Measurements from ENCODE around the gene LAMTOR3. TPM values are rescaled to one million over a fixed set of nuclear protein-coding genes. Genes with fewer than 3 reads are reported as not detected.

LAMTOR3 gene
- total and polyA plus RNA-seq, 2 experiments from 2014 or later, result 40.8 to 64.5 TPM

DNA sequence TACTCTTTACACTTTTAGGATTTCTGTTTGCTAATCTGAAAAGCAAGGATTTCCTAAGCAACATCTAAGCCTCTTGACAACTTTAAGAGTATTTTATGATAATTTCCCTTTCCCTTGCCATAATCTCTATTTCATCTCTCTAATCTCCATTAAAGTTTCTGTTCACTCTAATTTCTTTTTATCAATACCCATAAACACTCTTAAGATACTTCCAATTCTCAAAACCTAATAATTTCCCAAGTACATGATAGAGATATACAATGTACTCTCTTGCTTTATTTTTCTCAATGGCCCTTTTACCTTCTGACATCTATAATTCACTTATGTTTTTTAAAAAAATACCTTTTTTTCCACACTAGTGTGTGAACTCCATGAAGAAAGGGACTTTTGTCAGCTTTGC is 50.8 kb downstream of the LAMTOR3 start:
- Histone ChIP-seq H3F3A (replicated peaks; ENCODE audit: low read depth) (no peaks in the 10 kb centered on the region), H3K27ac (ENCODE audit: low read depth) (no peak overlapping the region), H2AFZ (no peak overlapping the region), H3K4me3 (no peak overlapping the region), H4K20me1 (replicated peaks; ENCODE audit: insufficient read depth) (no peaks in the 10 kb centered on the region), H3K4me2 (no peak overlapping the region), H3K27me3 (ENCODE audit: insufficient read depth) (no peaks in the 10 kb centered on the region), H3K9me2 (ENCODE audit: insufficient read depth) (no peaks in the 10 kb centered on the region), H3K4me1 (ENCODE audit: insufficient read depth) (no peaks in the 10 kb centered on the region), H3K79me2 (replicated peaks; ENCODE audit: insufficient read depth) (no peaks in the 10 kb centered on the region), H3K36me3 (ENCODE audit: insufficient read depth) (no peaks in the 10 kb centered on the region)
- H3K27me3 Mint-ChIP-seq (ENCODE audit: insufficient read depth, low read depth, poor library complexity), result no peaks in the 10 kb centered on the region
- no peaks in the 10 kb centered on the region for H3K4me1 Mint-ChIP-seq
- no peak overlapping the region for H3K4me3 Mint-ChIP-seq
- H3K9me3 Mint-ChIP-seq, result no peaks in the 10 kb centered on the region
- DNase-seq (ENCODE audit: low spot score), result no peak
- TF ChIP-seq JUNB (IDR thresholded peaks at IDR 0.05; ENCODE audit: unreplicated experiment), result no peak
- H3K27ac Mint-ChIP-seq, result no peak overlapping the region
- ATAC-seq, result no peak
- H3K36me3 Mint-ChIP-seq (ENCODE audit: low read depth), result no peaks in the 10 kb centered on the region

DNA sequence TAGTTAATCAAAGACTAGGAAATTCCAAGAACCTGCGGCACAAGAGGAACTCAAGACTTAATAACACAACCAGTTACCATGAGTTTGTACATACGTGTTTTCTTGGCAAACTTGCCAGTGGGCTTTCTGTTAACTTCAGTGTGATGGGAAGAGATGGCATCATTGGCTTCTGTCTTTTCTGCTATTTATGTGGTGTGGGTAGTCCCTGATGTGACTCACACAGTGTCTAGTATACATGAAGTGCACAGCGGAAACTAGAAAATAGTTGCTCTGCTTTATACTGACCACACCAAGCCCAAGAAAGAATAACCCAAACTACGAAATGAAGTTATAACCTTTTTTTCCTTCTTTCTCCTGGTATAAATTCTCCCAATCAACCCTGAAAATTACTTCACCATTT is 53.1 kb downstream of the LAMTOR3 start:
- Histone ChIP-seq H4K20me1 (replicated peaks; ENCODE audit: insufficient read depth) (no peaks in the 10 kb centered on the region), H3F3A (replicated peaks; ENCODE audit: low read depth) (no peaks in the 10 kb centered on the region), H3K4me3 (no peak overlapping the region), H3K9me2 (ENCODE audit: insufficient read depth) (no peaks in the 10 kb centered on the region), H3K4me2 (no peak overlapping the region), H3K27ac (ENCODE audit: low read depth) (no peak overlapping the region), H3K4me1 (ENCODE audit: insufficient read depth) (no peaks in the 10 kb centered on the region), H3K79me2 (replicated peaks; ENCODE audit: insufficient read depth) (no peaks in the 10 kb centered on the region), H3K27me3 (ENCODE audit: insufficient read depth) (no peaks in the 10 kb centered on the region), H2AFZ (no peak overlapping the region), H3K36me3 (ENCODE audit: insufficient read depth) (no peaks in the 10 kb centered on the region)
- Mint-ChIP-seq H3K27me3 (ENCODE audit: insufficient read depth, low read depth, poor library complexity) (no peaks in the 10 kb centered on the region), H3K36me3 (ENCODE audit: low read depth) (no peaks in the 10 kb centered on the region), H3K4me1 (no peaks in the 10 kb centered on the region), H3K4me3 (no peak overlapping the region), H3K27ac (no peak overlapping the region), H3K9me3 (no peaks in the 10 kb centered on the region)
- ATAC-seq (no peak), DNase-seq (ENCODE audit: low spot score) (no peak)
- TF ChIP-seq EZH2phosphoT487 (IDR thresholded peaks at IDR 0.05; ENCODE audit: unreplicated experiment), result no peak
- no peak for TF ChIP-seq NANOG (IDR thresholded peaks at IDR 0.05; ENCODE audit: borderline replicate concordance)
- no peak for TF ChIP-seq CREB1 (CRISPR knock-in tag; IDR thresholded peaks at IDR 0.05; ENCODE audit: low read depth)
- TF ChIP-seq, protein P1, sequence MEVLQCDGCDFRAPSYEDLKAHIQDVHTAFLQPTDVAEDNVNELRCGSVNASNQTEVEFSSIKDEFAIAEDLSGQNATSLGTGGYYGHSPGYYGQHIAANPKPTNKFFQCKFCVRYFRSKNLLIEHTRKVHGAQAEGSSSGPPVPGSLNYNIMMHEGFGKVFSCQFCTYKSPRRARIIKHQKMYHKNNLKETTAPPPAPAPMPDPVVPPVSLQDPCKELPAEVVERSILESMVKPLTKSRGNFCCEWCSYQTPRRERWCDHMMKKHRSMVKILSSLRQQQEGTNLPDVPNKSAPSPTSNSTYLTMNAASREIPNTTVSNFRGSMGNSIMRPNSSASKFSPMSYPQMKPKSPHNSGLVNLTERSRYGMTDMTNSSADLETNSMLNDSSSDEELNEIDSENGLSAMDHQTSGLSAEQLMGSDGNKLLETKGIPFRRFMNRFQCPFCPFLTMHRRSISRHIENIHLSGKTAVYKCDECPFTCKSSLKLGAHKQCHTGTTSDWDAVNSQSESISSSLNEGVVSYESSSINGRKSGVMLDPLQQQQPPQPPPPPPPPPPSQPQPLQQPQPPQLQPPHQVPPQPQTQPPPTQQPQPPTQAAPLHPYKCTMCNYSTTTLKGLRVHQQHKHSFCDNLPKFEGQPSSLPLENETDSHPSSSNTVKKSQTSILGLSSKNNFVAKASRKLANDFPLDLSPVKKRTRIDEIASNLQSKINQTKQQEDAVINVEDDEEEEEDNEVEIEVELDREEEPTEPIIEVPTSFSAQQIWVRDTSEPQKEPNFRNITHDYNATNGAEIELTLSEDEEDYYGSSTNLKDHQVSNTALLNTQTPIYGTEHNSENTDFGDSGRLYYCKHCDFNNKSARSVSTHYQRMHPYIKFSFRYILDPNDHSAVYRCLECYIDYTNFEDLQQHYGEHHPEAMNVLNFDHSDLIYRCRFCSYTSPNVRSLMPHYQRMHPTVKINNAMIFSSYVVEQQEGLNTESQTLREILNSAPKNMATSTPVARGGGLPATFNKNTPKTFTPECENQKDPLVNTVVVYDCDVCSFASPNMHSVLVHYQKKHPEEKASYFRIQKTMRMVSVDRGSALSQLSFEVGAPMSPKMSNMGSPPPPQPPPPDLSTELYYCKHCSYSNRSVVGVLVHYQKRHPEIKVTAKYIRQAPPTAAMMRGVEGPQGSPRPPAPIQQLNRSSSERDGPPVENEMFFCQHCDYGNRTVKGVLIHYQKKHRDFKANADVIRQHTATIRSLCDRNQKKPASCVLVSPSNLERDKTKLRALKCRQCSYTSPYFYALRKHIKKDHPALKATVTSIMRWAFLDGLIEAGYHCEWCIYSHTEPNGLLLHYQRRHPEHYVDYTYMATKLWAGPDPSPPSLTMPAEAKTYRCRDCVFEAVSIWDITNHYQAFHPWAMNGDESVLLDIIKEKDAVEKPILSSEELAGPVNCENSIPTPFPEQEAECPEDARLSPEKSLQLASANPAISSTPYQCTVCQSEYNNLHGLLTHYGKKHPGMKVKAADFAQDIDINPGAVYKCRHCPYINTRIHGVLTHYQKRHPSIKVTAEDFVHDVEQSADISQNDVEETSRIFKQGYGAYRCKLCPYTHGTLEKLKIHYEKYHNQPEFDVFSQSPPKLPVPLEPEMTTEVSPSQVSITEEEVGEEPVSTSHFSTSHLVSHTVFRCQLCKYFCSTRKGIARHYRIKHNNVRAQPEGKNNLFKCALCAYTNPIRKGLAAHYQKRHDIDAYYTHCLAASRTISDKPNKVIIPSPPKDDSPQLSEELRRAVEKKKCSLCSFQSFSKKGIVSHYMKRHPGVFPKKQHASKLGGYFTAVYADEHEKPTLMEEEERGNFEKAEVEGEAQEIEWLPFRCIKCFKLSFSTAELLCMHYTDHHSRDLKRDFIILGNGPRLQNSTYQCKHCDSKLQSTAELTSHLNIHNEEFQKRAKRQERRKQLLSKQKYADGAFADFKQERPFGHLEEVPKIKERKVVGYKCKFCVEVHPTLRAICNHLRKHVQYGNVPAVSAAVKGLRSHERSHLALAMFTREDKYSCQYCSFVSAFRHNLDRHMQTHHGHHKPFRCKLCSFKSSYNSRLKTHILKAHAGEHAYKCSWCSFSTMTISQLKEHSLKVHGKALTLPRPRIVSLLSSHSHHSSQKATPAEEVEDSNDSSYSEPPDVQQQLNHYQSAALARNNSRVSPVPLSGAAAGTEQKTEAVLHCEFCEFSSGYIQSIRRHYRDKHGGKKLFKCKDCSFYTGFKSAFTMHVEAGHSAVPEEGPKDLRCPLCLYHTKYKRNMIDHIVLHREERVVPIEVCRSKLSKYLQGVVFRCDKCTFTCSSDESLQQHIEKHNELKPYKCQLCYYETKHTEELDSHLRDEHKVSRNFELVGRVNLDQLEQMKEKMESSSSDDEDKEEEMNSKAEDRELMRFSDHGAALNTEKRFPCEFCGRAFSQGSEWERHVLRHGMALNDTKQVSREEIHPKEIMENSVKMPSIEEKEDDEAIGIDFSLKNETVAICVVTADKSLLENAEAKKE (CRISPR knock-in tag; IDR thresholded peaks at IDR 0.05), result no peak
- TF ChIP-seq STAT1 (IDR thresholded peaks at IDR 0.05; ENCODE audit: unreplicated experiment), result no peak
- no peak for TF ChIP-seq JUNB (IDR thresholded peaks at IDR 0.05; ENCODE audit: unreplicated experiment)
- TF ChIP-seq, protein P2, sequence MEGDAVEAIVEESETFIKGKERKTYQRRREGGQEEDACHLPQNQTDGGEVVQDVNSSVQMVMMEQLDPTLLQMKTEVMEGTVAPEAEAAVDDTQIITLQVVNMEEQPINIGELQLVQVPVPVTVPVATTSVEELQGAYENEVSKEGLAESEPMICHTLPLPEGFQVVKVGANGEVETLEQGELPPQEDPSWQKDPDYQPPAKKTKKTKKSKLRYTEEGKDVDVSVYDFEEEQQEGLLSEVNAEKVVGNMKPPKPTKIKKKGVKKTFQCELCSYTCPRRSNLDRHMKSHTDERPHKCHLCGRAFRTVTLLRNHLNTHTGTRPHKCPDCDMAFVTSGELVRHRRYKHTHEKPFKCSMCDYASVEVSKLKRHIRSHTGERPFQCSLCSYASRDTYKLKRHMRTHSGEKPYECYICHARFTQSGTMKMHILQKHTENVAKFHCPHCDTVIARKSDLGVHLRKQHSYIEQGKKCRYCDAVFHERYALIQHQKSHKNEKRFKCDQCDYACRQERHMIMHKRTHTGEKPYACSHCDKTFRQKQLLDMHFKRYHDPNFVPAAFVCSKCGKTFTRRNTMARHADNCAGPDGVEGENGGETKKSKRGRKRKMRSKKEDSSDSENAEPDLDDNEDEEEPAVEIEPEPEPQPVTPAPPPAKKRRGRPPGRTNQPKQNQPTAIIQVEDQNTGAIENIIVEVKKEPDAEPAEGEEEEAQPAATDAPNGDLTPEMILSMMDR (conservative IDR thresholded peaks at IDR 0.05; ENCODE audit: low read depth in 2 of 2), result no peak
- TF ChIP-seq, protein P3, sequence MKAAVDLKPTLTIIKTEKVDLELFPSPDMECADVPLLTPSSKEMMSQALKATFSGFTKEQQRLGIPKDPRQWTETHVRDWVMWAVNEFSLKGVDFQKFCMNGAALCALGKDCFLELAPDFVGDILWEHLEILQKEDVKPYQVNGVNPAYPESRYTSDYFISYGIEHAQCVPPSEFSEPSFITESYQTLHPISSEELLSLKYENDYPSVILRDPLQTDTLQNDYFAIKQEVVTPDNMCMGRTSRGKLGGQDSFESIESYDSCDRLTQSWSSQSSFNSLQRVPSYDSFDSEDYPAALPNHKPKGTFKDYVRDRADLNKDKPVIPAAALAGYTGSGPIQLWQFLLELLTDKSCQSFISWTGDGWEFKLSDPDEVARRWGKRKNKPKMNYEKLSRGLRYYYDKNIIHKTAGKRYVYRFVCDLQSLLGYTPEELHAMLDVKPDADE (IDR thresholded peaks at IDR 0.05), result no peak
- TF ChIP-seq ZNF331 (CRISPR knock-in tag; IDR thresholded peaks at IDR 0.05; ENCODE audit: low read depth), result no peak
- TF ChIP-seq, protein P4, sequence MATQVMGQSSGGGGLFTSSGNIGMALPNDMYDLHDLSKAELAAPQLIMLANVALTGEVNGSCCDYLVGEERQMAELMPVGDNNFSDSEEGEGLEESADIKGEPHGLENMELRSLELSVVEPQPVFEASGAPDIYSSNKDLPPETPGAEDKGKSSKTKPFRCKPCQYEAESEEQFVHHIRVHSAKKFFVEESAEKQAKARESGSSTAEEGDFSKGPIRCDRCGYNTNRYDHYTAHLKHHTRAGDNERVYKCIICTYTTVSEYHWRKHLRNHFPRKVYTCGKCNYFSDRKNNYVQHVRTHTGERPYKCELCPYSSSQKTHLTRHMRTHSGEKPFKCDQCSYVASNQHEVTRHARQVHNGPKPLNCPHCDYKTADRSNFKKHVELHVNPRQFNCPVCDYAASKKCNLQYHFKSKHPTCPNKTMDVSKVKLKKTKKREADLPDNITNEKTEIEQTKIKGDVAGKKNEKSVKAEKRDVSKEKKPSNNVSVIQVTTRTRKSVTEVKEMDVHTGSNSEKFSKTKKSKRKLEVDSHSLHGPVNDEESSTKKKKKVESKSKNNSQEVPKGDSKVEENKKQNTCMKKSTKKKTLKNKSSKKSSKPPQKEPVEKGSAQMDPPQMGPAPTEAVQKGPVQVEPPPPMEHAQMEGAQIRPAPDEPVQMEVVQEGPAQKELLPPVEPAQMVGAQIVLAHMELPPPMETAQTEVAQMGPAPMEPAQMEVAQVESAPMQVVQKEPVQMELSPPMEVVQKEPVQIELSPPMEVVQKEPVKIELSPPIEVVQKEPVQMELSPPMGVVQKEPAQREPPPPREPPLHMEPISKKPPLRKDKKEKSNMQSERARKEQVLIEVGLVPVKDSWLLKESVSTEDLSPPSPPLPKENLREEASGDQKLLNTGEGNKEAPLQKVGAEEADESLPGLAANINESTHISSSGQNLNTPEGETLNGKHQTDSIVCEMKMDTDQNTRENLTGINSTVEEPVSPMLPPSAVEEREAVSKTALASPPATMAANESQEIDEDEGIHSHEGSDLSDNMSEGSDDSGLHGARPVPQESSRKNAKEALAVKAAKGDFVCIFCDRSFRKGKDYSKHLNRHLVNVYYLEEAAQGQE (IDR thresholded peaks at IDR 0.05; ENCODE audit: unreplicated experiment), result no peak

All from GM23338 (cell line).